Measurements from ENCODE around the gene ZC3H6.
A peak's percentile ranks its signal among the peaks of the same experiment; 100 is the strongest.

DNA sequence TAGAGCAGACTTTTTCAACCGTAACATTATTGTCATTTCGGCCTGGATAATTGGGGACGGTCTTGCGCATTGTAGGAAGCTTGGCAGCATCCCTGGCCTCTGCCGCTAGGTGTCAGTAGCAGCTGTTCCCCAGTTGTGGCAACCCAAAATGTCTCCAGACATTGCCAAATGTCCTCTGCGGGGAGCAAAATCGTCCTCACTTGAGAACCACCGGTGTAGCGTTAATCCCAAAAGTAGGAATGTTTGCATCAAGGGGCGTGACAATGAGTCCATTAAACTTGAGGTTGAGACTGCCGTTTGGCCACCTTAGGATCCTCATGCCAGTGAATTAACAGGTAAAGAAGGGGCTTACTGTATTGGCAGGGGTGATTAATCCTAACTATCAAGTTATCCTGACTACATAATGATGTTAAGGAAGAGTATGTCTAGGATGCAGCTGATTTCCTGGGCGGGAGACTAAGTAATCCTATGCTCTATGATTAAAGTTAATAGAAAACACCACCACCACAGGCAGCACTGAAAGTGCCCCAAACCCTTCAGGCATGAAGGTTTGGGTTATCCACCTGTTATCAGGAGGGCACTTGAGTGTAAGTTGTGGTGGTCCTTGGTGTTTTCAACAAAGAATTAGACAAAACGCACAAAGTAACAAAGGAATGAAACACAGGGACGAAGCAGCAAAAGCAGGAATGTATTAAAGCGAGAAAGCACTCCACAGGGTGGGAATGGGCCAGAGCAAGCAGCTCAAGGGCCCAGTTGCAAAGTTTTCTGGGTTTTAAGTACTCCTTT, 15.7 kb upstream of the ZC3H6 start:
- TF ChIP-seq CTCF (conservative IDR thresholded peaks at IDR 0.05 in 1 of 2, IDR thresholded peaks at IDR 0.05 in 1 of 2; ENCODE audit: extremely low read depth in 1 of 2, insufficient read depth in 1 of 2, low read depth in 1 of 2, low read length in 2 of 2), result peak; percentile 98
- no peak for TF ChIP-seq EZH2 (IDR thresholded peaks at IDR 0.05; ENCODE audit: borderline replicate concordance, low read length)

Data from mammary epithelial cell (primary cell).